ENCODE data around the gene CDH13.

DNA sequence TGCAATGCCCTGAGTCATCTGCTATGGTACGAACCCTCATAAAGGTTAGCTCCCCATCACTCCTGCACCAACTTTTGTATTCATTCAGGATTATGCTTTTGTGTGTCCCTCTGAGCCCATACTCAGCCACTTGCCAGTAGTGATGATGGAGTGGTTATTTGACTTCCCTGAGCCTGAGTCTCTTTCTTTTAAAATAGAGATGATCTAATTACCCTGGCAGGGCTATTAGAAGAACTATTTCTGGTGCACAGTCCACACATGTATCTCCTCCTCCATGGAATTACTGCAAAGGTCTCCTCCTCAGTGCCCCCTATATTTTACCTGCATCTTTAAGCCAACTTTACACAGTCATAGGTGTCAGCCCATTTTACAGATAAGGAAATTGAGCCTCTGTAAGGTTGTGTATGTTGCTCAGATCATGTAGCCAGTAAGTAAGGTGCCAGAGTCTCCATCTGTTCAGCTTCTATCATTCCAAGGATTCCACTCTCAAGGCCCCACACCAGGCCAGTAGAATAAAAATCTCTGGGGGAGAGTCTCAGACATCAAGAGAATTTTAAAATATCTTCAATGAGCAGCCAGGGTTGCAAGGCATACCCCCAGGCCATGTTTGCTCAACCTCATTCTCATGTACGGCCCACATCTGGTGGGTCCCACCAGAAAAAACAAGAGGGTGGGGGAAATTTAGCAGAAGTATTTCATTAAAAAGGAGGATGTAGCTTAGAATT lies 847.3 kb downstream of the CDH13 start:
- TF ChIP-seq, protein P1, sequence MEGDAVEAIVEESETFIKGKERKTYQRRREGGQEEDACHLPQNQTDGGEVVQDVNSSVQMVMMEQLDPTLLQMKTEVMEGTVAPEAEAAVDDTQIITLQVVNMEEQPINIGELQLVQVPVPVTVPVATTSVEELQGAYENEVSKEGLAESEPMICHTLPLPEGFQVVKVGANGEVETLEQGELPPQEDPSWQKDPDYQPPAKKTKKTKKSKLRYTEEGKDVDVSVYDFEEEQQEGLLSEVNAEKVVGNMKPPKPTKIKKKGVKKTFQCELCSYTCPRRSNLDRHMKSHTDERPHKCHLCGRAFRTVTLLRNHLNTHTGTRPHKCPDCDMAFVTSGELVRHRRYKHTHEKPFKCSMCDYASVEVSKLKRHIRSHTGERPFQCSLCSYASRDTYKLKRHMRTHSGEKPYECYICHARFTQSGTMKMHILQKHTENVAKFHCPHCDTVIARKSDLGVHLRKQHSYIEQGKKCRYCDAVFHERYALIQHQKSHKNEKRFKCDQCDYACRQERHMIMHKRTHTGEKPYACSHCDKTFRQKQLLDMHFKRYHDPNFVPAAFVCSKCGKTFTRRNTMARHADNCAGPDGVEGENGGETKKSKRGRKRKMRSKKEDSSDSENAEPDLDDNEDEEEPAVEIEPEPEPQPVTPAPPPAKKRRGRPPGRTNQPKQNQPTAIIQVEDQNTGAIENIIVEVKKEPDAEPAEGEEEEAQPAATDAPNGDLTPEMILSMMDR (IDR thresholded peaks at IDR 0.05 in 4 of 5, conservative IDR thresholded peaks at IDR 0.05 in 1 of 5): no peak
- TF ChIP-seq POLR2A (IDR thresholded peaks at IDR 0.05): no peak
